Right lobe of liver (tissue), 6 donors: ENCODE measurements around the gene CXCR3. TPM values are rescaled to one million over a fixed set of nuclear protein-coding genes. Genes with fewer than 3 reads are reported as not detected.
"Not testable (repeated sequence)": the region's sequence is repeated elsewhere in the genome, so short reads cannot be mapped to it uniquely, and the experiment has no call there.

ENCODE experiments used
- ATAC-seq, 4 donors: fragments of 200-7000 bp; cut with Tn5 transposase; one replicate each; pipeline ENCODE4 v1.9.1; 2020; ENCODE audit warnings: mild to moderate bottlenecking in 4 of 4, moderate library complexity in 4 of 4
- DNase-seq, 3 donors: peaks; one replicate each; pipeline ENCODE4 v3.0.0-alpha.2; 2020
- H3K27ac ChIP-seq, 3 donors: fragments of 200-600 bp; one replicate each; pipeline ENCODE4 v1.8.0; 2022
- H3K27me3 ChIP-seq, 2 donors: fragments of 200-600 bp; one replicate each; pipeline ENCODE4 v1.8.0; 2022
- H3K36me3 ChIP-seq, 4 donors: fragments of 200-600 bp; sonication (generic) in 1 of 4; one replicate each; pipeline versions ENCODE4 v1.5.1 to v1.8.0; 2017 to 2022; ENCODE audit warnings: control low read depth in 1 of 4
- H3K4me1 ChIP-seq, 4 donors: fragments of 200-600 bp; sonication (generic) in 1 of 4; one replicate each; pipeline versions ENCODE4 v1.5.1 to v1.8.0; 2017 to 2022; ENCODE audit warnings: control low read depth in 1 of 4
- H3K4me3 ChIP-seq, 3 donors: fragments of 200-600 bp; one replicate each; pipeline ENCODE4 v1.8.0; 2022
- H3K9me3 ChIP-seq, 4 donors: fragments of 200-600 bp; sonication (generic) in 1 of 4; one replicate each; pipeline versions ENCODE4 v1.5.1 to v1.8.0; 2017 to 2022; ENCODE audit warnings: control low read depth in 1 of 4
- POLR2A ChIP-seq: fragments of 450-650 bp; IDR thresholded peaks from one replicate; pipeline ENCODE4 v1.6.1; 2017; ENCODE audit warnings: antibody characterized with exemption, mild to moderate bottlenecking
- WGBS: methylation state at CpG from one replicate; pipeline ENCODE4 v1.1.6; 2018; ENCODE audit warnings: low coverage, low lambda C conversion rate; ENCODE audit not compliant: insufficient coverage; ENCODE audit errors: missing lambda C conversion rate; 5-methylcytosine and 5-hydroxymethylcytosine counted together
- intact Hi-C, 2 donors: fragments of 100-400 bp; cut with DNase I; formaldehyde crosslinking; loops; one replicate each; pipeline versions ENCODE4 v1.11.2 to v1.14.1; 2022
- total RNA-seq, 6 experiments: library from RNA; depleted of rRNA in 2 of 6; stranded (reverse); fragments of >200 nt in 2 of 6; fragmentation: NEBNext Ultra II Directional in 3 of 6; extraction: Animal tissue kit (Norgen Biotek cat#: 25700) in 3 of 6; gene quantifications; one replicate each; pipeline versions ENCODE4 v1.1.0 to v1.2.4, GENCODE V29; 2016 to 2023
- TF ChIP-seq, protein P1 (sequence below), 4 donors: fragments of 200-600 bp in 3 of 4; fragments of 450-650 bp in 1 of 4; IDR thresholded peaks; one replicate each; pipeline versions ENCODE4 v1.5.1 to v1.8.0; 2016 to 2022; ENCODE audit warnings: antibody characterized with exemption in 4 of 4, mild to moderate bottlenecking in 2 of 4
- donor health status: DM: no; HTN: yes; CAD: no.
- donor health status: DM: no; HTN: no; CAD: no.
- donor health status: DM: no; HTN: no; CAD: no.
- donor health status: DM: no; HTN: yes; CAD: no.
- donor health status: DM: no; HTN: yes; CAD: no.

Gene CXCR3
- total RNA-seq, 6 experiments from 2014 or later, result 0.13 TPM; not detected in 5

- H3K36me3 ChIP-seq, result peaks cover 0 to 18% (median 9%) of the 10 kb centered on the region in 4 donors
Observed at GRCh38 chrX:71612256-71612655, 6.1 kb downstream of the CXCR3 start.

GRCh38 chrX:71611736-71612135 lies 6.6 kb downstream of the CXCR3 start:
- peaks cover 0 to 18% (median 9%) of the 10 kb centered on the region in 4 donors for H3K36me3 ChIP-seq
- ATAC-seq, DNase-seq, H3K4me3 ChIP-seq, H3K27ac ChIP-seq, intact Hi-C loops, H3K9me3 ChIP-seq, H3K4me1 ChIP-seq, H3K27me3 ChIP-seq: not testable (repeated sequence)
- 77% methylated on average over 9 of the region's 9 CpGs for WGBS

More at GRCh38 chrX:71612256-71612655, 6.1 kb downstream of the CXCR3 start:
- Histone ChIP-seq H3K4me3 (no peak overlapping the region), H3K4me1 (no peaks in the 10 kb centered on the region), H3K27ac (no peak overlapping the region), H3K27me3 (no peaks in the 10 kb centered on the region), H3K9me3 (no peaks in the 10 kb centered on the region)
- intact Hi-C loops, result no loop called here
- WGBS, result 64% methylated on average over 6 of the region's 8 CpGs
- no peak for DNase-seq
- ATAC-seq, result no peak
- no peak for TF ChIP-seq POLR2A
- TF ChIP-seq, protein P1, sequence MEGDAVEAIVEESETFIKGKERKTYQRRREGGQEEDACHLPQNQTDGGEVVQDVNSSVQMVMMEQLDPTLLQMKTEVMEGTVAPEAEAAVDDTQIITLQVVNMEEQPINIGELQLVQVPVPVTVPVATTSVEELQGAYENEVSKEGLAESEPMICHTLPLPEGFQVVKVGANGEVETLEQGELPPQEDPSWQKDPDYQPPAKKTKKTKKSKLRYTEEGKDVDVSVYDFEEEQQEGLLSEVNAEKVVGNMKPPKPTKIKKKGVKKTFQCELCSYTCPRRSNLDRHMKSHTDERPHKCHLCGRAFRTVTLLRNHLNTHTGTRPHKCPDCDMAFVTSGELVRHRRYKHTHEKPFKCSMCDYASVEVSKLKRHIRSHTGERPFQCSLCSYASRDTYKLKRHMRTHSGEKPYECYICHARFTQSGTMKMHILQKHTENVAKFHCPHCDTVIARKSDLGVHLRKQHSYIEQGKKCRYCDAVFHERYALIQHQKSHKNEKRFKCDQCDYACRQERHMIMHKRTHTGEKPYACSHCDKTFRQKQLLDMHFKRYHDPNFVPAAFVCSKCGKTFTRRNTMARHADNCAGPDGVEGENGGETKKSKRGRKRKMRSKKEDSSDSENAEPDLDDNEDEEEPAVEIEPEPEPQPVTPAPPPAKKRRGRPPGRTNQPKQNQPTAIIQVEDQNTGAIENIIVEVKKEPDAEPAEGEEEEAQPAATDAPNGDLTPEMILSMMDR (IDR thresholded peaks at IDR 0.05), result no peak

DNA sequence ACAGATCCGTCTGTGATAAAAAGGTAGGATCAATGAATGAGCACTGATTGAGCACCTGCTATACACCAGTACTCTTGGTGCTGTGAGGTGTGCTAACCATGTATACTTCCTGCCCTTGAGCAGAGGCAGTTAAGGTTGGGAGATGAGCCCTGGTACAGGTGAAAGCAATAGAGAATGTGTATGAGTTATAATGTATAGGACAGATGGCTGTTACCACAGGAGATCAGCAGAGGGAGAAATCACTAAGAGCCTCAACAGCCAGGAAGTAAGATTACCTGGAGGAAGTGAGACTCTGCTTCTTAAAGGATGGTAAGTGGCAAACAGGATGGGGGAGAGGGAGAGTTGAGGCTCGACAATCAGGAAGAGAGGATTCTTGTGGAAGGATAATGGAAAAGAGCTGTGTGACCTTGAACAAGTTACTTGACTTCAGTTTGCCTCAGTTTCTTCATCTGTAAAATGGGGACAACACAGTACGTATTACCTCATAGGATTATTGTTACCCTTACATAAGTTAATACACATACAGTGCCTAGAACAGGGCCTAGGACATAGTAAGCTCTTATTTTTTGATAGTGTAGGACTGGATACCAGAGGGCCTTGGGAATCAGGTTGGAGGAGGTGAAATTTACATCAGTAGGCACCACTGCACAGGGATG lies 9.1 kb downstream of the CXCR3 start:
- intact Hi-C loops, result no loop called here
- Histone ChIP-seq H3K27ac (no peak overlapping the region), H3K27me3 (no peaks in the 10 kb centered on the region), H3K4me3 (no peak overlapping the region), H3K9me3 (no peaks in the 10 kb centered on the region), H3K36me3 (peaks cover 0 to 28% (median 9%) of the 10 kb centered on the region in 4 donors), H3K4me1 (no peaks in the 10 kb centered on the region)
- DNase-seq (no peak), ATAC-seq (no peak)
- TF ChIP-seq, protein P1 (IDR thresholded peaks at IDR 0.05), result no peak
- no peak for TF ChIP-seq POLR2A
- 62% methylated on average over 3 of the region's 3 CpGs for WGBS

DNA sequence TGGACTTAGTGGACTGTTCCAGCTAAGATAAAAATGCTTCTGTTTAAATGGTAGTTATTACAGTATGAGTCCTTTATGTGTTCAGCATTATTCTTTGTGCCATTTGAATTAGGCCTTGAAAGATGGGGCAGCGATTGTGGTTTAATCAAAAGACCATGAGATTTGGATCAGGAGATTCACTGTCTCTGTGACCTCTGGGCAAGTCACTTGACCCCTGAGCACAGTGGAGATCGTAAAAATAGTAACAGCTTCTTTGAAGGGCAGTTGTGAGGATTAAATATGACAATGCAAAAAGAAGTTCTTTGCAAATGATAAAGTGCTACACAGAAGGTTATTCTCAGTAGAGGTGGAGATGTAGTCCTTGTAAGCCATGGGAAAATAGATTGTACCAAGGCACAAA lies 10.8 kb downstream of the CXCR3 start:
- H3K27ac ChIP-seq, result no peak overlapping the region

More for the DNA sequence above, 10.8 kb downstream of the CXCR3 start:
- intact Hi-C loops, result no loop called here
- WGBS, result 79% methylated on average over 2 of the region's 2 CpGs
- TF ChIP-seq, protein P1 (IDR thresholded peaks at IDR 0.05), result no peak
- TF ChIP-seq POLR2A, result no peak
- no peak overlapping the region for H3K4me3 ChIP-seq
- no peak for DNase-seq
- no peaks in the 10 kb centered on the region for H3K27me3 ChIP-seq
- H3K36me3 ChIP-seq, result peaks cover 0 to 38% (median 9%) of the 10 kb centered on the region in 4 donors
- ATAC-seq, result no peak
- no peaks in the 10 kb centered on the region for H3K4me1 ChIP-seq
- no peaks in the 10 kb centered on the region for H3K9me3 ChIP-seq
